HepG2 (cell line): Measurements from ENCODE around the gene AKIRIN1. TPM values are rescaled to one million over a fixed set of nuclear protein-coding genes. Genes with fewer than 3 reads are reported as not detected.
A peak's percentile ranks its signal among the peaks of the same experiment; 100 is the strongest.

Source experiments
- DNMT1 ChIP-seq: sonication (generic); formaldehyde crosslinking; IDR thresholded peaks from 2 replicates; pipeline ENCODE4 v1.5.1; 2020; ENCODE audit warnings: mild to moderate bottlenecking, missing genetic modification reagents
- DR1 ChIP-seq: sonication (generic); formaldehyde crosslinking; IDR thresholded peaks from 2 replicates; pipeline ENCODE4 v1.8.0; 2021; ENCODE audit warnings: mild to moderate bottlenecking, missing genetic modification reagents, inconsistent platforms
- FOXP4 ChIP-seq: sonication (generic); formaldehyde crosslinking; IDR thresholded peaks from 2 replicates; pipeline ENCODE4 v1.4.0; 2020; ENCODE audit warnings: missing genetic modification reagents
- HBP1 ChIP-seq: IDR thresholded peaks from 2 replicates; pipeline ENCODE4 v1.6.1; 2016; ENCODE audit warnings: low read depth, control low read depth
- IRF2 ChIP-seq: IDR thresholded peaks from 2 replicates; pipeline ENCODE4 v1.6.1; 2018; ENCODE audit warnings: missing genetic modification reagents, missing compliant biosample characterization
- KLF12 ChIP-seq: sonication (generic); formaldehyde crosslinking; IDR thresholded peaks from 2 replicates; pipeline ENCODE4 v1.4.0; 2020; ENCODE audit warnings: missing genetic modification reagents, borderline replicate concordance
- NFRKB ChIP-seq: fragments of 450-650 bp; IDR thresholded peaks from 2 replicates; pipeline ENCODE4 v1.6.1; 2017
- NR0B2 ChIP-seq: sonication (generic); formaldehyde crosslinking; IDR thresholded peaks from 2 replicates; pipeline ENCODE4 v1.4.0; 2020; ENCODE audit warnings: mild to moderate bottlenecking, missing genetic modification reagents
- RARG ChIP-seq: sonication (generic); formaldehyde crosslinking; IDR thresholded peaks from 2 replicates; pipeline ENCODE4 v1.4.0; 2020; ENCODE audit warnings: low read depth, mild to moderate bottlenecking, missing genetic modification reagents
- REL ChIP-seq: sonication (generic); formaldehyde crosslinking; conservative IDR thresholded peaks from 2 replicates; pipeline ENCODE4 v1.8.0; 2022; ENCODE audit warnings: mild to moderate bottlenecking, missing genetic modification reagents, moderate library complexity
- SUZ12 ChIP-seq: fragments of 150-350 bp; IDR thresholded peaks from 2 replicates; pipeline ENCODE4 v1.6.1; 2014; ENCODE audit warnings: low read depth, low read length
- TOPORS ChIP-seq: sonication (generic); formaldehyde crosslinking; IDR thresholded peaks from 2 replicates; pipeline ENCODE4 v1.8.0; 2023; ENCODE audit warnings: mild to moderate bottlenecking, missing genetic modification reagents
- ZBTB3 ChIP-seq: sonication (generic); formaldehyde crosslinking; IDR thresholded peaks from 2 replicates; pipeline ENCODE4 v1.4.0; 2020; ENCODE audit warnings: low read depth, mild to moderate bottlenecking, moderate library complexity, missing genetic modification reagents, borderline replicate concordance
- ZFP36 ChIP-seq: fragments of 150-350 bp; IDR thresholded peaks from 2 replicates; pipeline ENCODE4 v1.6.1; 2018; ENCODE audit warnings: borderline replicate concordance, low read length, low read depth; ENCODE audit not compliant: partially characterized antibody
- ZKSCAN8 ChIP-seq: IDR thresholded peaks from 2 replicates; pipeline ENCODE4 v1.6.1; 2016; ENCODE audit warnings: borderline replicate concordance, missing genetic modification reagents, missing compliant biosample characterization
- ZMYM3 ChIP-seq: sonication (generic); formaldehyde crosslinking; IDR thresholded peaks from 2 replicates; pipeline ENCODE4 v1.5.1; 2020; ENCODE audit warnings: mild to moderate bottlenecking, missing genetic modification reagents
- ZNF383 ChIP-seq: sonication (generic); formaldehyde crosslinking; IDR thresholded peaks from 2 replicates; pipeline ENCODE4 v1.4.0; 2020; ENCODE audit warnings: missing genetic modification reagents, mild to moderate bottlenecking, borderline replicate concordance
- ZNF451 ChIP-seq: sonication (generic); formaldehyde crosslinking; IDR thresholded peaks from 2 replicates; pipeline ENCODE4 v1.5.0; 2020; ENCODE audit warnings: mild to moderate bottlenecking, missing genetic modification reagents
- ZNF557 ChIP-seq: sonication (generic); formaldehyde crosslinking; IDR thresholded peaks from 2 replicates; pipeline ENCODE4 v1.4.0; 2020; ENCODE audit warnings: missing genetic modification reagents
- ZNF660 ChIP-seq: sonication (generic); formaldehyde crosslinking; IDR thresholded peaks from 2 replicates; pipeline ENCODE4 v1.5.1; 2020; ENCODE audit warnings: mild to moderate bottlenecking, low read depth, missing genetic modification reagents, borderline replicate concordance
- ZNF687 ChIP-seq: sonication (generic); formaldehyde crosslinking; IDR thresholded peaks from 2 replicates; pipeline ENCODE4 v1.5.1; 2020; ENCODE audit warnings: mild to moderate bottlenecking, missing genetic modification reagents, moderate library complexity
- polyA plus RNA-seq, 8 experiments: library from polyadenylated mRNA; depleted of rRNA in 3 of 8; stranded (reverse) in 7 of 8; unstranded in 1 of 8; fragments of >200 nt; fragmentation: Illumina TruSeq in 4 of 8; extraction: Trizol in 4 of 8; gene quantifications; 2 replicates each; pipeline versions ENCODE4 v1.2.1 to v1.2.3, GENCODE V29; 2011 to 2016; ENCODE audit warnings: low read depth in 4 of 8, missing spikeins in 1 of 8, mixed read lengths in 1 of 8; ENCODE audit not compliant: insufficient read depth in 1 of 8
- total RNA-seq, 5 experiments: library from RNA; depleted of rRNA; stranded (reverse); fragments of >200 nt; fragmentation: Illumina TruSeq; extraction: Trizol; gene quantifications; 2 replicates each; pipeline ENCODE4 v1.2.3, GENCODE V29; 2016; ENCODE audit warnings: low read depth in 1 of 5

AKIRIN1 gene
- total and polyA plus RNA-seq, 2 of the 13 experiments (the other 11 are each of a cell fraction or from before 2014, with no cell fraction given) = 123 to 157 TPM

- TF ChIP-seq NR0B2 (CRISPR knock-in tag) (no peak), ZKSCAN8 (CRISPR knock-in tag) (0 out of 2 replicates have a peak, but pooled peaks have one; percentile 35), FOXP4 (CRISPR knock-in tag) (peak; percentile 55), ZNF687 (CRISPR knock-in tag) (peak; percentile 80), ZMYM3 (CRISPR knock-in tag) (peak; percentile 42; the same call in 1 of the 2 replicates), TOPORS (CRISPR knock-in tag) (0 out of 2 replicates have a peak, but pooled peaks have one; percentile 51), REL (CRISPR knock-in tag) (no peak), DNMT1 (no peak), SUZ12 (no peak), IRF2 (CRISPR knock-in tag) (peak; percentile 63; the same call in 1 of the 2 replicates), RARG (CRISPR knock-in tag) (no peak), HBP1 (CRISPR knock-in tag) (no peak), ZNF660 (no peak), DR1 (CRISPR knock-in tag) (peak; percentile 69; the same call in 1 of the 2 replicates), ZNF451 (CRISPR knock-in tag) (peak; percentile 20; the same call in 1 of the 2 replicates), KLF12 (CRISPR knock-in tag) (peak; percentile 78; the same call in 1 of the 2 replicates), ZFP36 (no peak), ZNF383 (CRISPR knock-in tag) (no peak), NFRKB (no peak), ZBTB3 (no peak), ZNF557 (CRISPR knock-in tag) (no peak)
Measured at GRCh38 chr1:38990738-38991637, at the start of gene AKIRIN1 (continued).
